ENCODE data around the gene COLEC11.

COLEC11 gene

GRCh38 chr2:3620834-3621233 lies 25.9 kb downstream of the COLEC11 start:
- DNase-seq (ENCODE audit: insufficient read length) = no peak
- no peak for FAIRE-seq
- no peak for TF ChIP-seq POLR2AphosphoS5 (IDR thresholded peaks at IDR 0.05; ENCODE audit: low read depth, low read length)
- no peak for TF ChIP-seq POLR2A (IDR thresholded peaks at IDR 0.05; ENCODE audit: low read depth, low read length)
- TF ChIP-seq TAF1 (IDR thresholded peaks at IDR 0.05; ENCODE audit: borderline replicate concordance, low read depth, low read length) = no peak

- TF ChIP-seq POLR2AphosphoS5 (IDR thresholded peaks at IDR 0.05; ENCODE audit: low read depth, low read length) (no peak), POLR2A (IDR thresholded peaks at IDR 0.05; ENCODE audit: low read depth, low read length) (no peak), TAF1 (IDR thresholded peaks at IDR 0.05; ENCODE audit: borderline replicate concordance, low read depth, low read length) (no peak)
These were observed 28.1 kb downstream of the COLEC11 start for GRCh38 chr2:3622967-3623366.

DNA sequence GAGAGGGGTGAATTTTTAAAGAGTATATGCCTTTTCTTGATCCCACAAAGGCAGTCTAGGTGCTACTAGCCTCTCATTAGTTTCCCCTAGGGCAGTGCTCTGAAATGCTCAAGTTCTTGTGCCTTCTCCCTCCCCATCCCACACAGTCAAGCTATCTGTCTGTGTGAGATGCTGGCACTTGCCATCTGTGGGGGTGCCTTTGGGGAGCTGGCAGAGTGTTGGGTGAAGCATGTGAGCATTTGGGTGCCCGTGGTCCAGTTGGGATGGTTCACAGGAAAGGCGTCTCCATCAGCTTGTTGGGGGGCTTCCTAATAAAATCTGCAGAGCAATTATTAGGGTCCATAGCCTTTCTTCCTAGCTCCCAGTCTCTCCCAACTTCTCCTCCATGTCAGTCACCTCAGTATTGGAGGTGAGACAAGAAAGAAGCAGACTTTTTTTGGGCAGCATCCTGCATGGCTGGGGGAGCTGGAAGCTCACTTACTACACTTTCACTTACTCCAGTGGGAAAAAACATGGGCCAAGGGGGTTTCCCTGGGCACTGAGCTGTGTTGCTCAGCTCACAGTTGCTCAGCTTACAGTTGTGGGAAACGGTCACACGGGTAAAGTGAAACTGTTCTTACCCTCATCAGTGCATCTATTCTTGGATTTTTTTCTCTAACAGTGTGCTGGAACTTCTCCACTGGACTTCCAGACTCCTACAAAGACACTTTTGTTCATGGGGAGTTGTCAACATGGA lies 29.3 kb downstream of the COLEC11 start:
- TF ChIP-seq POLR2A (IDR thresholded peaks at IDR 0.05; ENCODE audit: low read depth, low read length) (no peak), TAF1 (IDR thresholded peaks at IDR 0.05; ENCODE audit: borderline replicate concordance, low read depth, low read length) (no peak), POLR2AphosphoS5 (IDR thresholded peaks at IDR 0.05; ENCODE audit: low read depth, low read length) (no peak)
- FAIRE-seq = peak; percentile 17
- no peak for DNase-seq (ENCODE audit: insufficient read length)

More at GRCh38 chr2:3622967-3623366, 28.1 kb downstream of the COLEC11 start:
- FAIRE-seq = no peak
- no peak for DNase-seq (ENCODE audit: insufficient read length)

DNA sequence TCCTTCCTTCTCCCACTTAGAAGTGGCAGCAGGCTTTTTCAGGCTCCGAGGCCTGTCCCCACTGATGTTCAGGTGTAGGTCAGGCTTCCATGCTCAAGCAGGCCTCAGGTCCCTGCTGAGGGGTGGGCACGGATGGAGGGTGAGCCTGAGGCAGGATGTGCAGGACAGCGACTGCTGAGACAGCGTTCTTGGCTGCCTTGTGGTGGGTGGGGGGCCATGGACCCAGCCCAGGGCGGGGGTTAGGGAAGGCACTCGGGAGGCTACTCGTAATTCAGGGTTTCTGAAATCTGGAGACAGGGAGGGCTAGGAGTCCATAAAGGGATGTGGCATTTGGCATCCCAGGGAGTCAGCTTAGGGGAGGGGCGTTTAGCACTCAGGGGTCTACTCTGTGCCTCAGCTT lies 30.3 kb downstream of the COLEC11 start:
- DNase-seq (ENCODE audit: insufficient read length) (no peak), FAIRE-seq (no peak)
- TF ChIP-seq POLR2A (IDR thresholded peaks at IDR 0.05; ENCODE audit: low read depth, low read length) (no peak), TAF1 (IDR thresholded peaks at IDR 0.05; ENCODE audit: borderline replicate concordance, low read depth, low read length) (no peak), POLR2AphosphoS5 (IDR thresholded peaks at IDR 0.05; ENCODE audit: low read depth, low read length) (no peak)

DNA sequence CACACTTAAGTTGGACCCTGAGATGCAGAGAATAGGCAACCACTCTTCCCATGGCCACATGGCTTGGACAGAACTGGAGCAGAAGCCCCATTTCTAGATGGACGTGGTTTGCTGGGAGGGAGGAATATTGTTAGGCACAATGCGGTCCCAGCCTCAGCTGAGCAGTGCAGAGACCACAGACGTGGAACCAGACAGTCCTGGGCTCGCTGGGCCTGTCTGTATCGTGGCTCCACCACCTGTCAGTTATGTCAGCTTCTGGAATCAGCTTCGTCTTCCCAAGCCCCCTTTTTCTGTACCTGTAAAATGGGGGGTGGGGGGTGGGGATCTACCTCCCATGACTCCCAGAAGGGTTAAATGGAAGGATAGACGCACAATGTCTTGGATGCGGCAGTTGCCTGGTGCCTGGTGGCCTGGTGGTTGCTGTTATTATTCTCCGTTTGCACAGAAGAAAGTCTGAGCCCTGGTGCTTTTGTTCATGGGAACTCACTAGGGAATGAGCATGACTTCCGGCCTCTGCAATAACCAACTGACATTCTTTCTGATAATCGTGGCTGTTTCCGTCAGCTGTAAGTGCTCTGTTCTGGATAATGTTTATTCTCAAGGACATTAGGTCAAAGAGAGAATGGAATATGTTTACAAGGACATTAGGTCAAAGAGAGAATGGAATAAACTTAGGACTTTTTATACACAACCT lies 31.4 kb downstream of the COLEC11 start:
- FAIRE-seq = no peak
- no peak for DNase-seq (ENCODE audit: insufficient read length)
- TF ChIP-seq TAF1 (IDR thresholded peaks at IDR 0.05; ENCODE audit: borderline replicate concordance, low read depth, low read length) (no peak), POLR2AphosphoS5 (IDR thresholded peaks at IDR 0.05; ENCODE audit: low read depth, low read length) (no peak), POLR2A (IDR thresholded peaks at IDR 0.05; ENCODE audit: low read depth, low read length) (no peak)

- FAIRE-seq (no peak), DNase-seq (ENCODE audit: insufficient read length) (no peak)
- TF ChIP-seq POLR2A (IDR thresholded peaks at IDR 0.05; ENCODE audit: low read depth, low read length) (no peak), TAF1 (IDR thresholded peaks at IDR 0.05; ENCODE audit: borderline replicate concordance, low read depth, low read length) (no peak), POLR2AphosphoS5 (IDR thresholded peaks at IDR 0.05; ENCODE audit: low read depth, low read length) (no peak)
These were observed 32.0 kb downstream of the COLEC11 start for GRCh38 chr2:3626812-3627499.

DNA sequence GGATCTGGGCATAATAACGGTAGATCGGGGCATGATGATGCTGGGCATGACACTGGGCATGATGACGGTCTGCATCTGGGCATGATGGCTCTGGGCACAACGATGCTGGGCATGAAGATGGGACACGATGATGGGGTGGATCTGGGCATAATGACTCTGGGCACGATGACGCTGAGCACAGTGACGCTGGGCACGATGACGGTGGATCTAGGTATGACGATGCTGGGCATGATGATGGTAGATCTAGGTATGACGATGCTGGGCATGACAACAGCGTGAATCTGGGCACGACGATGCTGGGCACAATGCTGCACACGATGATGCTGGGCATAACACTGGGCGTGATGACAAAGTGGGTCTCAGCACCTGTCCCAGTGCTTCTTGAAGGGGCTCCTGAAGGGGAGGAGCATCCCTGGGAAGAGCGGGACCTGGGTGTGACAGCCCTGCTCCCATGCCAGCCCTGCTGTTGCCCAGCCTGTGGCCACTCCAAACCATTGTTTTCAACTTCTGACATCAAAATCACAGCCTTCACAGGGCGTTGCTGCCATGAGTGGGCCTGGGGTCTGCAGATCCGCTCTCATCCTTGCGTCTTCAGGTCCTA lies 32.7 kb downstream of the COLEC11 start:
- TF ChIP-seq POLR2A (IDR thresholded peaks at IDR 0.05; ENCODE audit: low read depth, low read length) = no peak
- no peak for TF ChIP-seq TAF1 (IDR thresholded peaks at IDR 0.05; ENCODE audit: borderline replicate concordance, low read depth, low read length)

DNA sequence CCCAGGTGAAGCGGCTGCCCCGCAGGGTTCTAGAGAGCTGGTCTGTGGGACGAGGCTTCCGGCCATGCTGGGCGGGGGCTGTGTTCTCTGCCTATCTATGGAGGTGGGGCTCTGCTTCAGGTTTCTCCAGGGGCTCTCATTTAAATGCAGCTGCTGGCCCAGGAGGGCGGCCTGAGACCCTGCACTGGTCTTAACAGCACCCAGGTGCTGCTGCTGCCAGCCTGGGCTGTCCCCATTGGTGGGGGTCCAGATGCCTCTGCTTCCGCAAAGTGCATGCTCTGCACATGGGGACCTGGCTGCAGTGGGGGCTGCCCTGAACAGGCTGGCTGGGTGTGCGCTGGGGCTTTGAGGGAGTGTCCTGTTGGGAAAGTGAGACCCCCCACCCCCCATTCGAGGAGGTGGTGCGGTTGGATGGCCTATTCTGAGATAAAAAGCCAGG lies 33.3 kb downstream of the COLEC11 start:
- no peak for FAIRE-seq
- TF ChIP-seq POLR2A (IDR thresholded peaks at IDR 0.05; ENCODE audit: low read depth, low read length) = no peak
- TF ChIP-seq POLR2AphosphoS5 (IDR thresholded peaks at IDR 0.05; ENCODE audit: low read depth, low read length) = no peak
- no peak for TF ChIP-seq TAF1 (IDR thresholded peaks at IDR 0.05; ENCODE audit: borderline replicate concordance, low read depth, low read length)

More for the DNA sequence above, 32.7 kb downstream of the COLEC11 start:
- FAIRE-seq (no peak), DNase-seq (ENCODE audit: insufficient read length) (no peak)

GRCh38 chr2:3628800-3629199 lies 33.9 kb downstream of the COLEC11 start:
- DNase-seq (ENCODE audit: insufficient read length) (no peak), FAIRE-seq (no peak)
- no peak for TF ChIP-seq TAF1 (IDR thresholded peaks at IDR 0.05; ENCODE audit: borderline replicate concordance, low read depth, low read length)
- no peak for TF ChIP-seq POLR2AphosphoS5 (IDR thresholded peaks at IDR 0.05; ENCODE audit: low read depth, low read length)
- no peak for TF ChIP-seq POLR2A (IDR thresholded peaks at IDR 0.05; ENCODE audit: low read depth, low read length)

More for the DNA sequence above, 33.3 kb downstream of the COLEC11 start:
- DNase-seq (ENCODE audit: insufficient read length) = no peak

DNA sequence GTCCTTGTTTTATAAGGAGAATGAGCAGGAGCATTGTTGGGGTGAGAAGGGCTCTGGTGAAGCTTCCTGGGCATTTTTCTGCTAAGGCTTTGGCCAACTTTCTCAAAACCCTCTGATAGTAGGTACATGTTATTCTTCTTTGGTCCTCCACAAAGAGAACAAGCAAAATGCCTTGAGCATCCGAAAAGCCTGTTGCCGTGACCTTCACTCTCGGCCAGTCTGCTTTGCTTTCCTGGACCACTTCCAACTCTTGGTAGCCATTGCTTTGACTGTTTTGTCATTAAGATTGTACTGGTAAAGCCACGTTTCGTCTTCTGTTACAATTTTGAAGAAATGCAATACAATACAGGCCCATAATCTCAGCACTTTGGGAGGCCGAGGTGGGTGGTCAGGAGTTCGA lies 35.7 kb downstream of the COLEC11 start:
- DNase-seq (ENCODE audit: insufficient read length) = no peak
- FAIRE-seq = no peak
- TF ChIP-seq TAF1 (IDR thresholded peaks at IDR 0.05; ENCODE audit: borderline replicate concordance, low read depth, low read length) (no peak), POLR2A (IDR thresholded peaks at IDR 0.05; ENCODE audit: low read depth, low read length) (no peak), POLR2AphosphoS5 (IDR thresholded peaks at IDR 0.05; ENCODE audit: low read depth, low read length) (no peak)

Data from GM12892 (cell line).